ENCODE results near the gene LGALS12.

DNA sequence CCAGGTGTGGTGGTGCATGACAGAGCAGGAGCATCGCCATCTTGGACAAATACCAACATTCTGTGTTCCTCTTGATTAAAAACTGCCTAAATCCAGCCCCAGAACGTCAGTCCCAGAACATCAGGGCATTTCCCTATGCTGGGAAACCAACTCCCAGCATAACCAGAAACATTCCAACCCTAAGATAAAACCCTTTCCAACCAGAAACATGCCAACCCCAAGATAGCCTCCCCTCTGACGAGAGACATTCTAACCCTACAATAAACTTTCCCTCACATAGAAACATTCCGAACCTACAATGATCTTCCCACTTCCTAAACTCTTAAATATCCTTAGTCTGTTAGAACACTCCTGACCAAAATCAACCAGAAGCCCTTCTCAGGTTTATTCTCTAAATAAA is 42.3 kb downstream of the LGALS12 start:
- TF ChIP-seq, protein P1, sequence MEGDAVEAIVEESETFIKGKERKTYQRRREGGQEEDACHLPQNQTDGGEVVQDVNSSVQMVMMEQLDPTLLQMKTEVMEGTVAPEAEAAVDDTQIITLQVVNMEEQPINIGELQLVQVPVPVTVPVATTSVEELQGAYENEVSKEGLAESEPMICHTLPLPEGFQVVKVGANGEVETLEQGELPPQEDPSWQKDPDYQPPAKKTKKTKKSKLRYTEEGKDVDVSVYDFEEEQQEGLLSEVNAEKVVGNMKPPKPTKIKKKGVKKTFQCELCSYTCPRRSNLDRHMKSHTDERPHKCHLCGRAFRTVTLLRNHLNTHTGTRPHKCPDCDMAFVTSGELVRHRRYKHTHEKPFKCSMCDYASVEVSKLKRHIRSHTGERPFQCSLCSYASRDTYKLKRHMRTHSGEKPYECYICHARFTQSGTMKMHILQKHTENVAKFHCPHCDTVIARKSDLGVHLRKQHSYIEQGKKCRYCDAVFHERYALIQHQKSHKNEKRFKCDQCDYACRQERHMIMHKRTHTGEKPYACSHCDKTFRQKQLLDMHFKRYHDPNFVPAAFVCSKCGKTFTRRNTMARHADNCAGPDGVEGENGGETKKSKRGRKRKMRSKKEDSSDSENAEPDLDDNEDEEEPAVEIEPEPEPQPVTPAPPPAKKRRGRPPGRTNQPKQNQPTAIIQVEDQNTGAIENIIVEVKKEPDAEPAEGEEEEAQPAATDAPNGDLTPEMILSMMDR (IDR thresholded peaks at IDR 0.05): no peak
- TF ChIP-seq POLR2A (IDR thresholded peaks at IDR 0.05): no peak
